HG02798 (cell line): ENCODE results near the gene ROBO4.

Experiments used
- ATAC-seq: cut with Tn5 transposase; IDR thresholded peaks from one replicate; pipeline ENCODE4 v1.9.1; 2021; ENCODE audit warnings: mild to moderate bottlenecking; ENCODE audit not compliant: unreplicated experiment, poor library complexity

ROBO4 gene

GRCh38 chr11:124897674-124898262 lies at the start of gene ROBO4:
Gene ROBO4 (minus strand): TSS chr11:124897865. CDS start chr11:124897795, 70 bp downstream.
- no peak for ATAC-seq

DNA sequence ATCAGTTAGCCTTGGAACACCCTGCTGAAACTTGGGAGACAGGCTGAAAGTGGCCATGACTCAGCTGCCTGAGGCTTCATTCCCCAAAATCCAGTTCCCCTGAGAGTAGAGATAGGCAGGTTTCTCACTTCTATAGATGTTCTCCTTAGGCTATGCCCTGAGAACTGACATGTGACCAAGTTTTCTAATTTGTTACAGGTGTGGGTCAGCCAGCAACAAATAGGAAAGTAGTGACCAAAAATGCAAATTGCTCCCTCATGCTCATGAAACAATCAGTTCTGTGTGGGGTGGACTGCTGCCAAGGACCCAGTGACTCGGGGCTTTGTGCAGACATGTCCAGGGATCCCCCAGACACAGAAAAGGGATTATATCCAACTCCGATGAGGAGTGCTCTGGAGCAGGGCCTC lies 49.1 kb upstream of the ROBO4 start:
- ATAC-seq, result no peak

DNA sequence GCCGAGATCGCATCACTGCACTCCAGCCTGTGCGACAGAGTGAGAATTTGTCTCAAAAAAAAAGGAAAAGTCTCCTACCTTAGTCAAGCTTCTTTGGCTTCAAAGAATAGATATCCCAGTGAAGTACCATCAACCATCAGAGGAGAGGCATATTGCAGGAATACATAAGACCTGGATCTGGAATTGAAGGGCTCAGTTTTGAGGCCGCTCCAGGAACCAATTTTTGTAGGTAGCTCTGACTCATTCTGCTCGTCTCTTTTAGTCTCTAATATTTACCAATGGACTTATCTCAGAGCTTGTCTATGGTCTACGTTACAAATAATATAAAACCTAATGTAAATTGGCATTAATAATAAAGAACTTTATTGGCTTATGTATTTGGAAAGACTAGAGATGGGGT lies 48.2 kb upstream of the ROBO4 start:
- ATAC-seq, result no peak

GRCh38 chr11:124944565-124944964 lies 46.9 kb upstream of the ROBO4 start:
- no peak for ATAC-seq

DNA sequence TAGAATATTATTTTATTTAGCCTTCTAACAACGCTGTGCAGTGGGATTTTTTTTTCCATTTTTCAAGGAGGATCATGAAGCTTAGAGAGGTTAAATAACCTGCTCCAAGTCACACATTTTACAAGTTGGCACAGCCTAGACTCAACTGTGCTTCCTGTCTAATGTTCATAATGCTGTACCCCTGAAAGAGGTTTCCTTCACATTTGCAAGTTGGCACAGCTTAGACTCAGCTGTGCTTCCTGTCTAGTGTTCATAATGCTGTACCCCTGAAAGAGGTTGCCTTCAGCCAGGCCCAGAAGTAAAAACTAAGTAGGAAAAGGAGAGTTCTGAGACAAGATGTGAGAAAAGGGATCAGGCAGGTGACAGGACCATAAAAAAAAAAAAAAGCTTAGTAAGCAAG lies 46.1 kb upstream of the ROBO4 start:
- no peak for ATAC-seq

- ATAC-seq, result no peak
These were observed 45.6 kb upstream of the ROBO4 start for GRCh38 chr11:124943254-124943616.

DNA sequence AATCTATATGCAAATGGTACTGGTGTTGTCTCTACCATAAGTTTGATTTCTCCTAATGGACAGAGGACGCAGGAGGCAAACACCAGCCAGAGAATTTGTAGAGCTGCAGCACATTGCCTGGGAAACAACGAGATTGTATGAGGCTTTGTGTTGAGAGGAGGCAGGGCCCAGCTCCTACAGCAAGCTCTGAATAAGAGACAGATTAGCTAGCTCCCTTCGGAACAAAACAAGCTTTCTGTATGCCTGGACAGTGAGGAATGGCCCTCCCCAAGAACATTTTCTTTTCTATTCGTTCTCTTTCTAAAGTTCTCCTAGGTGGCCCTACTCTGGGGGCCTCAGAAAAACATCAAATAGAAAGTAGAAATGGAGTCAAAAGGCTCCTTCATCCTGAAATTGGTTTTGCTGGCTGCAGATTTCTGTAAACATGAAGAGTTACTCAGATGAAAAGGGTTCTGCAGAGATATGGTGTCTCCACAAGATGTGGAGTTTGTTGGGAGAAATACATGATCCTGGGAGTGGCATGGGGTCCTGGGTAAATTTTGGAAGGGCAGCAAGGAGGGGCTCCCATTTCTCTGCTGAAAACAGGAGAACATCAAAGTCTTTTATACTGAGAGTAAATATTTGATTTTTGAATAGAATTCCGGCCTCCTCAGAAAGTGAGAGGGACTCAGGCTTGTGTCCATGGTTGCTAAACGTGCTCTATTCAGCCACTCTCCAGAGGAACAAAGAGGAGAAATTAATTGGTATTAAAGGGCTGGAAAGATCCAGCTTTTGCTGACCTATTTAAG lies 45.0 kb upstream of the ROBO4 start:
- no peak for ATAC-seq

GRCh38 chr11:124941703-124942102 lies 44.0 kb upstream of the ROBO4 start:
- ATAC-seq, result peak; percentile 46

- no peak for ATAC-seq
These were observed 41.3 kb upstream of the ROBO4 start for GRCh38 chr11:124938970-124939369.

DNA sequence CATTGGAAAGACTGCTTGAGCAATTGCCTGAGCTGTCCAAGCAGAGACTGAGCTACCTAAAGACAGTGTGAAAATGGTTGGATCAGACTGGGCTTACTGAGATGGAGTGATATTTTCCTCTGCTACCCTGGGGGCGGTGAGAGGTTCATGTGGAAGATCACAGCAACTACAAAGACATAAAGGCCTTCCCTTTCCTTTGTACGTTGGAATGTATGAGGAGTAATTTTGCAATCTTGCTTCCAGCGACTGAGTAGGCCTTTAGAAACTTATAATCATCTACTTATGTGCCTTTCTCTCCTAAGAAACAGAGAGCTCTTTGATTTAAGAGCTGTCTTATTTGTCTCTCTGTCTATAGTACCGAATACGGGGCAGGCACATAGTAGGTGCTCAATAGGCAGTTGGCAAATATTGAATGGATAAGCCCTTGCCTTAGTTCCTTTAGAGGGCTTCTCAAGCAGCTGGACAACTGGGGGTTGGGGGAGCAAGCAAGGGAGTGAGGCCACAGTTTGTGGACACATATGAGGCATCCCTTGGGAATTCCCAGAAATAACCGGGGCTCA lies 40.6 kb upstream of the ROBO4 start:
- ATAC-seq, result no peak

- no peak for ATAC-seq
These were observed 39.8 kb upstream of the ROBO4 start for GRCh38 chr11:124937336-124937935.

DNA sequence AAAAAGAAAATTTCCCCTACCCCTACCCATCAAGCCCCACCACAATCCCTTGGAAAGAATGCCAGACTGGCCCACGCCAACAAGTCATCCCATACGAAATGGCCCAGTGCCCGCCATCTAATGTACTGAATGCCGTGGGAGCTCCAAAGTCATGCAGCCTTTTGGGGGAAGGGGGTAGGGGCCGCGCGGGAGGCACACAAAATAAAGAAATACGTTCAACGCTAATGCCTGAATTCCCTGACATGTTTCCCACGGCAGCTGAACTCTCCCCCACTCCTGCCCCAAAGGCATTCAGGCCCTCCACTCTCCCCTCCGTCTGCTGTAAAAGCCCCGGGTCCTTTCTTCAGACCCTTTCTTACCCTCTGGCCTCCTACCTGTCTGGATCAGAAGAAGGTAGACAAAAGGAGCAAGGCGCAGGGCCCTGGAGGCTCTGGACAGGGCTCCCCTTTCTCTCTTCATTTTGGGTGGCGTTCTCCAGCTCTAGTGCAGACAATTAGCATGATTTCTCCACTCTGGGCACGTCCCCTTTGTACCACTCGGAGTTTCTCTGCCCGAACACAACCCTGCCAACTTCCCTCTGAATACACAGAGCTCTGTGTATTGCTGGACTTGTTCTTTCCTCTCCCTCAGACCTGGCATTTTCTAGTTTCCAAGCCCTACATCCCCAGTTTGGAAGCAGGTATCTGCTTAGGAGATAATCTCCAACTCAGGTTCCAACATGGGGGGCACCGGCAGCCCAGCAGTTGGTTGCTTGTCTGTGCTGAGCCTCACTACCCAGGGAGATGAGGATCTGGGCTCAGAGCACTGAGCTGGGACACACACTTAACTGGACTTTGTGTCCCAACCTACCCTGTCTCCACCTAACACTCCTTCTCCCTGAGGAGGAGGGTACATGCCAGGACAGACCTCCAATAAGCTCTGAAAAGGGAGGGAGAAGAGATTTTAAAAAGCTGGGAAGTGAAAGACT lies 38.2 kb upstream of the ROBO4 start, which contains the start of gene HEPACAM:
Gene HEPACAM, minus strand, starts transcription at position 500 of the 967 bp plus-strand sequence. Its CDS starts 41 bp downstream, at position 459.
- no peak for ATAC-seq

DNA sequence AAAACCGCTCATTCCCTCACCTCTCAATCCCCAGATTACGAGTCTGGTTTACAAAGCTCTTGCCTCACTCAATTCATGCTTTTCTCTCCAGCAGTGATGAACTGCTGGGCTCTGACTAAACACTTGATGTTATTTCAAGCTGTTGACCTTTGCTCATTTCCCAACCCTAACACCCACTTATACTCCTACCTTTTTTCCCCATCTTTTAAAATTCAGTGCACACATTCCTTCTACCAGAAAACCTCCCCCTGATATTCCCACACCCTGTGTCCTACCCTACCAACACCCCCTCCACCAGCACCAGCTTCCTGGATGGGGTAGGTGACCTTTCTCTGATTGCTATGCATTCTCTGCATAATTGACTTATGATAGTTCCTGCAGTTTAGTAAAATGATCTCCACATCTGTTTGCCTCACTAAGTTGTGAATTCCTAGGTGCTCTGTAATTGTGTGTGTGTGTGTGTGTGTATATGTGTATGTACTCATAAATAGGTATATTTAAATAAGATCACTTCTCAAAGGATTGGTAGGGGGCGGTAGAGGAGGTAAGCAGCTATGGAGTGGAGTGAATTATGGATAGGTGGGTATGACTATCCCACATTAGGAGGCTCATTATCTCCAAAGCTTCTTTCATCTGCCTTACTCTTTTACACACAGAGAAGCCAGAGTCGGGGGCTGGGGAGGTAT lies 37.3 kb upstream of the ROBO4 start:
- ATAC-seq, result no peak

DNA sequence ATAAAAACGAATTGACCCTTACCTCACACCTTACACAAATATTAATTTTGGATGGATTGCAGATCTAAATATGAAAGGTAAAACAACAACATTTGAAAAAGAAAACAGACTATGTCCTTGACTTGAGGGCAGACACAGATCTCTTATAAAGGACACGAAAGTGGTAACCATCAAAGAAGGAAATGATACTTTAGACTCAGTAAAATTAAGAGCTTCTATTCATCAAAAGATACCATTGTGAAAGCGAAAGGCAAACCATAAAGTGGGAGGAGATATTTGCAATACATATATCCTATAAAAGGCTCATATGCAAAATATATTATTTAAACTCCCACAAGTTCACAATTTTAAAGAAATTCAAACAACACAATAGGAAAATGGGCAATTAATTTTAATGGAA lies 33.1 kb upstream of the ROBO4 start:
- peak; percentile 71 for ATAC-seq

GRCh38 chr11:124928942-124929665 lies 31.4 kb upstream of the ROBO4 start:
- no peak for ATAC-seq

DNA sequence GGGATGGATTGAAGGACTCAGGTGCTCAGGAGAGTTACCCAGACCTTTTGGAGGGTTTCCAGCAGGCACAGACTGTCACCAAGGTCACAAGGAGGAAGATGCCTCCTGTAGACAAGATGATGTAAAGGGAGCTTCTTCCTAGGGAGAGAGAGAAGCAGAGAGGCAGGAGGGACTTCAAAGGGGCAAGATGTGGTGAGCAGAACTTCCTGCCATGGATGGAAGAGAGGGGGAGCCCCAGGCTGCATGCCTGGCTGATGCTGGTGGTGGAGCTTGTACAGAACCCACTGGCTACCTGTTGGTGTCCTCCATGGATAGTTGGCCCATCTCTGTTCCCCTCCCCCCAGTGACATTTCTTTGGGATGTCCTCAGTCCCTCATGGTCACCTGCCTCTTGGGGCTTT lies 25.6 kb upstream of the ROBO4 start:
- ATAC-seq, result no peak

GRCh38 chr11:124922831-124923230 lies 25.2 kb upstream of the ROBO4 start:
- no peak for ATAC-seq

DNA sequence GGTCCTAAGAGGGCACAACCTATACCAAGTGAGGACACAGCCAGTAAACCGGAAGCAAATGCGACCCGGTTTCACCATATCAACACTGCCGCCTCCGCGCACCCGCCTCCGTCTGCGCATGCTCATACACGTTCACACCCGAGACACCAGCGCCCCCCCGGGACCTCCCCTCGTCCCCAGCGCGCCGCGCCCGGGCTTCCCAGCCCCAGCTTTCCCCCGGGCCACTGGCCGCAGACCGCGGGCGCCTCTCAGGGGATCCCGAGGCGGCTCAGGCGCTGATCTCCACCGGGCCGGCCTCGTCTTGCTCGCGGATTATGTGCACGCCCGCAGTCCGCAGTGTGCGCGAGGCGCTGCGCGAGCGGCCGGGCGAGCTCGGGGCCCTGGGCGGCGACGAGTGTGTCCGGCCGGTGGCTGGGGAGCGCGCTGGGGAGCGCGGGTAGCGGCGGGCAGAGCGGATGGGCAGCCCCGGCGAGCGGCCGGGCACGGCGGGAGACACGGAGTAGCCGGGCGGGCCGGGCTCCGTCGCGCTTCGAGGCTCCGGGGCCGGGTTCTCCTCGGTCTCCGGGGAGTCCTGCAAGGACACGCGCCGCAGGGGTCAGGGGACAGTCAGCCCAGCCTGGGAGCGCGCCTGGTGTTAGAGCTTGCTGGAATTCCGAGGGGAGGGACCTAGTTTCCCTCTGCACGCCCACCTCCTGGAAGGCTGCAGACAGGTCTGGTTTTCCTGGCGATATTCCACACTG lies 23.4 kb upstream of the ROBO4 start:
- ATAC-seq, result peak; percentile 63
